Panc1 (cell line): ENCODE results near the gene SMOC2. TPM values are rescaled to one million over a fixed set of nuclear protein-coding genes. Genes with fewer than 3 reads are reported as not detected.

Experiments
- ATAC-seq: fragments of 200-7000 bp; cut with Tn5 transposase; 2 replicates; pipeline ENCODE4 v1.9.1; 2020; ENCODE audit warnings: mild to moderate bottlenecking, moderate library complexity
- BruUV-seq: library from RNA; stranded (reverse); fragments of 400-500 nt; replicated peaks from 2 replicates; lab custom pipeline; 2021; lab: Mats Ljungman, UMichigan
- CTCF ChIA-PET: fragments of 300-600 bp; sonication (Branson Sonifier 250); formaldehyde crosslinking; loops from one replicate; lab custom pipeline; 2022; ENCODE audit warnings: antibody characterized with exemption; lab: Charles Lee
- POLR2A ChIA-PET: fragments of 300-600 bp; sonication (Branson Sonifier 250); formaldehyde crosslinking; loops from one replicate; lab custom pipeline; 2022; ENCODE audit warnings: antibody characterized with exemption; lab: Charles Lee
- DNase-seq: peaks from one replicate; pipeline ENCODE4 v3.0.0-alpha.2; 2010; ENCODE audit warnings: low read depth, low spot score
- H3K27ac ChIP-seq: 2 replicates; pipeline ENCODE4 v1.5.1; 2011; ENCODE audit warnings: mild to moderate bottlenecking, low read length, inconsistent platforms
- H3K27me3 ChIP-seq: fragments of 200-500 bp; sonication (Bioruptor generic); 2 replicates; pipeline ENCODE4 v1.6.0; 2014; ENCODE audit warnings: low read length, inconsistent platforms; ENCODE audit not compliant: control insufficient read depth, insufficient read depth
- H3K36me3 ChIP-seq: fragments of 200-500 bp; sonication (Bioruptor generic); 2 replicates; pipeline ENCODE4 v1.5.1; 2014; ENCODE audit warnings: inconsistent platforms, mild to moderate bottlenecking, low read length, moderate library complexity; ENCODE audit not compliant: control insufficient read depth, insufficient read depth
- H3K4me1 ChIP-seq: 2 replicates; pipeline ENCODE4 v1.5.1; 2011; ENCODE audit warnings: inconsistent platforms, mild to moderate bottlenecking, low read length, moderate library complexity; ENCODE audit not compliant: control insufficient read depth, insufficient read depth
- H3K4me3 ChIP-seq, 2 experiments: 2 replicates each; pipeline ENCODE4 v1.5.1; 2011 to 2012; ENCODE audit warnings: low read depth in 2 of 2, low read length in 2 of 2, mild to moderate bottlenecking in 2 of 2, inconsistent platforms in 1 of 2, moderate library complexity in 1 of 2
- H3K9me3 ChIP-seq: fragments of 200-500 bp; sonication (Bioruptor generic); 2 replicates; pipeline ENCODE4 v1.5.1; 2014; ENCODE audit warnings: low read depth, mild to moderate bottlenecking, inconsistent platforms, low read length, moderate library complexity; ENCODE audit not compliant: control insufficient read depth, insufficient read depth
- POLR2AphosphoS5 ChIP-seq: IDR thresholded peaks from 2 replicates; pipeline ENCODE4 v1.6.1; 2012; ENCODE audit warnings: mild to moderate bottlenecking, low read depth, low read length, moderate library complexity
- SIN3A ChIP-seq: IDR thresholded peaks from 2 replicates; pipeline ENCODE4 v1.6.1; 2012; ENCODE audit warnings: low read depth, mild to moderate bottlenecking, low read length, moderate library complexity, borderline replicate concordance; ENCODE audit not compliant: insufficient read depth
- TCF7L2 ChIP-seq: IDR thresholded peaks from 2 replicates; pipeline ENCODE4 v1.6.1; 2011; ENCODE audit warnings: mild to moderate bottlenecking, low read depth, low read length, inconsistent platforms
- in situ Hi-C: cut with HindIII; loops from 2 replicates; pipeline ENCODE4 v1.10.0; 2016; ENCODE audit warnings: low sequenced_read_pairs, low pct_unique_long_range_greater_than_20kb
- intact Hi-C: fragments of 100-400 bp; cut with micrococcal nuclease; formaldehyde crosslinking; loops from one replicate; pipeline ENCODE4 v1.10.0; 2022; ENCODE audit not compliant: unreplicated experiment
- total RNA-seq: library from RNA; stranded (reverse); gene quantifications from one replicate; pipeline ENCODE4 v1.2.1, GENCODE V29; 2021; ENCODE audit not compliant: unreplicated experiment
- TF ChIP-seq, protein P1 (sequence below): fragments of 450-650 bp; IDR thresholded peaks from 2 replicates; pipeline ENCODE4 v1.5.1; 2017; ENCODE audit warnings: mild to moderate bottlenecking
- TF ChIP-seq, protein P2 (sequence below), 2 experiments: IDR thresholded peaks; 2 replicates each; pipeline ENCODE4 v1.6.1; 2011 to 2012; ENCODE audit warnings: low read depth in 2 of 2, control low read depth in 1 of 2, low read length in 1 of 2, mild to moderate bottlenecking in 1 of 2, moderate library complexity in 1 of 2; ENCODE audit not compliant: insufficient read depth in 1 of 2

Gene SMOC2
- total RNA-seq, 1 experiment from 2014 or later = 0.13 TPM

DNA sequence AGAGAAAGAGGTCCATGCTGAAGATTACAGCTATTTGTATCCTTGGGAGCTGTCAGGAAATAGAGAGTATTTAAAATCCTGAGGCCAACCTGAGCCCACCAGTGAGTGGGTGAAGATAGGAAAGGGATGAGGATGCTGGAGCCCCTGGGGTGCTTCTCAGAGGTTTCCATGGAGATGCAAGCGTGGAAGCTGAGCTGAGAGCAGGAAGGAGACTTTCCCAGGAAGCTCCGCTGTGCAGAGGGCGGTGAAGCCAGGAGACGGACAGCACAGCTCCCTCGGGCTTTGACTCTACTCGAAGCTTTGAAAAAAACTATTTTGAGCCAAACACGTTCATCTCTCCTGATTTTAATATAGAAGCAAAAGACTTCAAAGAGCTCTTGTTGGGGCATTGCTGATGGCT, 222.1 kb downstream of the SMOC2 start:
- no peaks in the 10 kb centered on the region for H3K9me3 ChIP-seq
- BruUV-seq = no TSS peak
- H3K27ac ChIP-seq = no peak overlapping the region
- TF ChIP-seq TCF7L2 (no peak), SIN3A (no peak), POLR2AphosphoS5 (no peak)
- TF ChIP-seq, protein P1, sequence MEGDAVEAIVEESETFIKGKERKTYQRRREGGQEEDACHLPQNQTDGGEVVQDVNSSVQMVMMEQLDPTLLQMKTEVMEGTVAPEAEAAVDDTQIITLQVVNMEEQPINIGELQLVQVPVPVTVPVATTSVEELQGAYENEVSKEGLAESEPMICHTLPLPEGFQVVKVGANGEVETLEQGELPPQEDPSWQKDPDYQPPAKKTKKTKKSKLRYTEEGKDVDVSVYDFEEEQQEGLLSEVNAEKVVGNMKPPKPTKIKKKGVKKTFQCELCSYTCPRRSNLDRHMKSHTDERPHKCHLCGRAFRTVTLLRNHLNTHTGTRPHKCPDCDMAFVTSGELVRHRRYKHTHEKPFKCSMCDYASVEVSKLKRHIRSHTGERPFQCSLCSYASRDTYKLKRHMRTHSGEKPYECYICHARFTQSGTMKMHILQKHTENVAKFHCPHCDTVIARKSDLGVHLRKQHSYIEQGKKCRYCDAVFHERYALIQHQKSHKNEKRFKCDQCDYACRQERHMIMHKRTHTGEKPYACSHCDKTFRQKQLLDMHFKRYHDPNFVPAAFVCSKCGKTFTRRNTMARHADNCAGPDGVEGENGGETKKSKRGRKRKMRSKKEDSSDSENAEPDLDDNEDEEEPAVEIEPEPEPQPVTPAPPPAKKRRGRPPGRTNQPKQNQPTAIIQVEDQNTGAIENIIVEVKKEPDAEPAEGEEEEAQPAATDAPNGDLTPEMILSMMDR = no peak
- TF ChIP-seq, protein P2, sequence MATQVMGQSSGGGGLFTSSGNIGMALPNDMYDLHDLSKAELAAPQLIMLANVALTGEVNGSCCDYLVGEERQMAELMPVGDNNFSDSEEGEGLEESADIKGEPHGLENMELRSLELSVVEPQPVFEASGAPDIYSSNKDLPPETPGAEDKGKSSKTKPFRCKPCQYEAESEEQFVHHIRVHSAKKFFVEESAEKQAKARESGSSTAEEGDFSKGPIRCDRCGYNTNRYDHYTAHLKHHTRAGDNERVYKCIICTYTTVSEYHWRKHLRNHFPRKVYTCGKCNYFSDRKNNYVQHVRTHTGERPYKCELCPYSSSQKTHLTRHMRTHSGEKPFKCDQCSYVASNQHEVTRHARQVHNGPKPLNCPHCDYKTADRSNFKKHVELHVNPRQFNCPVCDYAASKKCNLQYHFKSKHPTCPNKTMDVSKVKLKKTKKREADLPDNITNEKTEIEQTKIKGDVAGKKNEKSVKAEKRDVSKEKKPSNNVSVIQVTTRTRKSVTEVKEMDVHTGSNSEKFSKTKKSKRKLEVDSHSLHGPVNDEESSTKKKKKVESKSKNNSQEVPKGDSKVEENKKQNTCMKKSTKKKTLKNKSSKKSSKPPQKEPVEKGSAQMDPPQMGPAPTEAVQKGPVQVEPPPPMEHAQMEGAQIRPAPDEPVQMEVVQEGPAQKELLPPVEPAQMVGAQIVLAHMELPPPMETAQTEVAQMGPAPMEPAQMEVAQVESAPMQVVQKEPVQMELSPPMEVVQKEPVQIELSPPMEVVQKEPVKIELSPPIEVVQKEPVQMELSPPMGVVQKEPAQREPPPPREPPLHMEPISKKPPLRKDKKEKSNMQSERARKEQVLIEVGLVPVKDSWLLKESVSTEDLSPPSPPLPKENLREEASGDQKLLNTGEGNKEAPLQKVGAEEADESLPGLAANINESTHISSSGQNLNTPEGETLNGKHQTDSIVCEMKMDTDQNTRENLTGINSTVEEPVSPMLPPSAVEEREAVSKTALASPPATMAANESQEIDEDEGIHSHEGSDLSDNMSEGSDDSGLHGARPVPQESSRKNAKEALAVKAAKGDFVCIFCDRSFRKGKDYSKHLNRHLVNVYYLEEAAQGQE (IDR thresholded peaks at IDR 0.05; ENCODE audit: insufficient read depth in 1 of 2, low read depth in 2 of 2, low read length in 1 of 2) = no peak
- CTCF ChIA-PET = no interaction called here
- H3K4me3 ChIP-seq = no peak overlapping the region
- H3K27me3 ChIP-seq = peaks cover 32% of the 10 kb centered on the region
- no peaks in the 10 kb centered on the region for H3K36me3 ChIP-seq
- intact Hi-C loops (no loop called here), in situ Hi-C loops (no loop called here)
- POLR2A ChIA-PET = no interaction called here
- ATAC-seq (no peak), DNase-seq (no peak)
- H3K4me1 ChIP-seq = no peaks in the 10 kb centered on the region

DNA sequence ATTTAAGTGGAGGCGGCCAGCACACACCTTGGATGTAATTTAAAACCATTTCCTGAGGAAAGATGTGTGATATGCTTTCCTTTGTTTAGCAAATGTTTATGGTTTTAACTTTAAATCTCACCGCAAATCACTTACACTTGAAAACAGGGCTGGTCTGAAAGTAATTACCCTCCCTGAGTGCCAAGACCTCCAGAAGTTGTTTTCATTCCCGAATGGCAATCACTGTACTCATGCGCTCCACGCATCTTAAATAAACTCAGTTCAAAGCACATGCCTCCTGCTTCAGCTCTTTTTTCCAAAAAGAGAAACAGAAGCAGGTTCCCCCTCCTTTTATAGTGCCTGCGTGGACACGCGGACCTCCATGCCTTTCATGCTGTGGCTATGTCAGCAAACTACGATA, 224.0 kb downstream of the SMOC2 start:
- no TSS peak for BruUV-seq
- TF ChIP-seq TCF7L2 (no peak), POLR2AphosphoS5 (no peak), SIN3A (no peak)
- TF ChIP-seq, protein P1 = no peak
- TF ChIP-seq, protein P2 (IDR thresholded peaks at IDR 0.05; ENCODE audit: insufficient read depth in 1 of 2, low read depth in 2 of 2, low read length in 1 of 2) = no peak
- ChIA-PET POLR2A (no interaction called here), CTCF (no interaction called here)
- in situ Hi-C loops (no loop called here), intact Hi-C loops (no loop called here)
- no peak overlapping the region for H3K4me3 ChIP-seq
- no peak overlapping the region for H3K27ac ChIP-seq
- peaks cover 32% of the 10 kb centered on the region for H3K27me3 ChIP-seq
- no peaks in the 10 kb centered on the region for H3K9me3 ChIP-seq
- no peaks in the 10 kb centered on the region for H3K4me1 ChIP-seq
- no peak for ATAC-seq
- H3K36me3 ChIP-seq = no peaks in the 10 kb centered on the region
- no peak for DNase-seq
